Activated CD8-positive, alpha-beta memory T cell treated with anti-CD3 and anti-CD28 coated beads, Interleukin-2, amount 50 U/mL, for 24 hours (primary cell): ENCODE results near the gene EGF.
"Not testable (repeated sequence)": the region's sequence is repeated elsewhere in the genome, so short reads cannot be mapped to it uniquely, and the experiment has no call there.

Source experiments
- DNase-seq: peaks from one replicate; pipeline ENCODE4 v3.0.0-alpha.2; 2020; ENCODE audit errors: extremely low read depth

EGF gene

DNA sequence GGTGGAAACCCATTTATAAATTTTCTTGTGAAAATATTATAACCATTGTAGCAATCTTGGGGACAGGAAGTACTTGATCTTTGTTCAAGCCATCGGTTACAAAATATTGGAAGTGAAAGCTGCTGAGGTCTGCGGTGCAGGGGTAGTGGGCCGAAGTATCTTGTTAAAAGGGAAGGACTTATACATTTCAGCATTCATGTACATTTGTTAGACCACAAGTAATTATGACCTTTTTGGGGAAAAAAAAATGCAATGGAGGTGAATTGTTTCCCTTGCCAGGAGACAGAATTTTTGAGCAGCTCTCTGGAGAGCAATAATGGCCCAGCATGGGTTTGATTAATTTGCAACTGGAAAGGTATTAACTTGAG is 121.3 kb downstream of the EGF start:
- no peak for DNase-seq

DNA sequence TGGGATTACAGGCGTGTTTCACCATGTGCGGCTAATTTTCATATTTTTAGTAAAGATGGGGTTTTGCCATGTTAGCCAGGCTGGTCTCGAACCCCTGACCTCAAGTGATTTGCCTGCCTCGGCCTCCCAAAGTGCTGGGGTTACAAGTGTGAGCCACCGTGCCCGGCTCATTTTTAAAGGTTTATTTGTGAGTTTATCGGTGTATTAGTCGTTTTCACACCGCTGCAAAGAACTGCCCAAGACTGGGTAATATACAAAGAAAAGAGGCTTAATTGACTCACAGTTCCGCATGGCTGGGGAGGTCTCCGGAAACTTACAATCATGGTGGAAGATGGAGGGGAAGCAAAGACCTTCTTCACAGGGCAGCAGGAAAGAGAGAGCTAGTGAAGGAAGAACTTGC is 126.5 kb downstream of the EGF start:
- not testable (repeated sequence) for DNase-seq

DNA sequence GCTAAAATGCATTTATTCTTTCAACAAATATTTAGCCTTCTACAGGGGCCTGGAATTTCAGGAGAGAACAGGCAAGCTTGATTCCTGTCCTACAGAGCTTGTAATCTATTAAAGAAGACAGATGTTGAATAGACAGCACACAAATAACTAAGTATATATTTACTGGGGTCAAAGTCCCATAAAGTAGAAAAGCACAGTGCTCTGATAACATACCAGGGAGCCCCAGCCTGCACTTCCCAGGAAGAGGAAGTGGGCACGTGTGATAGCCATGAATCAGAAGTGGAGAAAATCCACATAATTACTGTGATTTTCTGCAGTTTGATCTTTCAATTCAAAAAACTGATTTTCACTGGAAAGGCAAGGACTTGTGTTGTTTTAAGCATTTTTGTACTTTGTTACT is 129.1 kb downstream of the EGF start:
- DNase-seq: no peak

DNA sequence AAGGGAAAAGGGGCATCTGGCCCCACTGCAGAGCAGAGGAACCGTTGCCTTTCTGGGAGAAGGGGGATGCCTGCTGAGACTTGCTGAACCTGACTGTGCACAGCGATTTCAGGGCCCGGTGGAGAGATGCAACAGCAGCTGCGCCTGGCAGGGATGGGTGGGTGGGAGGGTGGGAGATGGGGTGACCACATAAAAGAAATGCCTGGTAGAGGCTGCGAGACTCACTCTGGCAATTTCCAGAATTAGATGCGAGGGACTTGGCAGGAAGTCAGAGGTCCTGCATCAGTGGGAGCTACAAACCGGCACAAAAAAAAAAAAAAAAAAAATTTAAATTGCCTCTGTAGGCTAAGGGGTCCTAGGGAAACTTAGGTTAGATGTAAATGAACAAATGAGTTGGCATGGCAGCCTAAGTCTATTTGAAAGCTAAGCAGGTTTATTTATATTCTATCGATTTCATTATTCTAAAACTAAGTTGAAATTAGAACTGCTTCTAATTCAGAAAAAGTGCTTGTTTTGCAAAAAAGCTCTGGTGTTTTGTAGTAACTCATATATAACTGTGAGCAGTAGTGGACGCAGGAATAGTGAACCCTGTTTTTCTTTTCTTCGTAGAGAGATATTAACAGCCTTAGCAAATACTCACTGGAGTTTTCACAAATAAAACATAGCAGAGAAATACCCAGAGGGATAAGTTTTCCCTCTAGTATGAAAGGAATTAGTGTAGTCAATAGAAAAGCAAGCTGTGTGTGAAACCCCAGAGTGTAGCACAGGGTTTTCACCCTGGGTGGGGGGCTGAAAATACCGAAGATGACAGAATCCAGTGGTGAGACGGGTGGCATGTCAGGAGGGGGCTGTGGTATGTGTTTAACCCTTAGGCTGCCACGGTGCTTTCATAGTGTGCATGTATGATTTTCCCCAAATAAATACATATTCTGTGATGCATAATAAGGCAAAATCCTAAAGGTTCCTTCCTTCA is 130.1 kb downstream of the EGF start:
- no peak for DNase-seq

DNA sequence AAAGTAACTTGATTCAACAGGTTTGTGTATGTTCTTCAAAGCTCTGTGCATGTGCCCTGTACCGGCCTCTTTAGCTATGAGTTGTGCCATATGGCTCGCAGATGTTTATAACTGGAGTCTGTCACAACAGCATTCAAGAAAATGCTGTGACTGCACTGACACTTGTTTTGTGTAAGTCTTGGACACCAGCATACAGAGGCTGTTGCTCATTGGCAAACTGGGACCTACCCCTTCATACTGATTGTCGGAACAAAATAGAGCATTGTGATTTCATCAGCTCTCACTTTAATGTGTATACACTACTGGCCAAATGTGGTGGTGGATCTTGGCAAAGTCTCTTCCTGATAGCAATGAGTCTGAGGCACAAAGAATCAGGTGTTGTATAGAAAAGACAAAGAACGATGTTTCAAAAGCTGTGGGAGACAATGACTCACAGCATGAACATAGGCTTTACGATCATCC is 133.9 kb downstream of the EGF start:
- no peak for DNase-seq

DNA sequence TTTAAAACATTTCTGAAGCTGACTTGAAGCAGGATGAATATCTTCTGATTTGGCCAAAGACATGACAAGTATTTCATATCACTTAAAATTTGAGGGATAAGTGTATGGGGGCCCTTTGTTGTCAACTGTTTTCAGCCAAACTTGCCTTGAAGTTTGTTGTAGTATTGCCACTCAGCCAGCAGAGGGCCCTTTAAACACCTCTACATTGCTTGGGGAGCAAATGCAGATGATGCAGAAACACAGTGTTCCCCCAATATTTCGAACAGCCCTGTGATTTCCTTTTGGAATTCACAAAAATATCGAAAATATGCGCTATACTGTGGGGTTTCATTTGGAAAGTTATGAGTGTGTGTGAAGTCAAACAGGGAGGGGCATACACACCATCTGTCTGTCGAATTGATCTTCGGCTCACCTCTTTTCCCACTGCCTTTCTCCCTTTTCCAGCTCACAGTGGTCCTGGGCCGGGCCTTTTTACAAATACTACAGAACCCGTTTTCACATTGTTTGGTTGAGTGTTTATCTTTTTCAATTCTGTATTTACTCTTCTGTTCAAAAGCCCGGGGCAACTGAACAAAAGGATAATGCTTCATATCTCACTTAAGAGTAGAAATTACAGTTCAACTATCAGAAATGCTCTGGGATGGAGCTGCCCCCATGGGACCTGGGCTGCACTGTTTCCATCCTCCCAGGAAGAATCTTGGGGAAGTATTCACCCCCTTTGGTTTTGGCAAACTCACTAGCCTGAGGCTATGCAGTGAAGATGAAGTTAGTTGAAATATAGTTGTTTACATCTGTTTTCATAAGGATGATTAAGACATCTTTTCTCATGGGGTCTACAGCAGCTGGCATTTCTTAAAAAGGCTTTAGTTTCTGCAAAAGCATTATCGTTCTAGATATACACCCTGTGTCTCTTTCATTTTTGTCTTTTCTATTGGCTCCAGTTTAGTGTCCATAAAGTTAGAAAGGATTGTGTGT is 137.6 kb downstream of the EGF start:
- peak; percentile 15 for DNase-seq

DNA sequence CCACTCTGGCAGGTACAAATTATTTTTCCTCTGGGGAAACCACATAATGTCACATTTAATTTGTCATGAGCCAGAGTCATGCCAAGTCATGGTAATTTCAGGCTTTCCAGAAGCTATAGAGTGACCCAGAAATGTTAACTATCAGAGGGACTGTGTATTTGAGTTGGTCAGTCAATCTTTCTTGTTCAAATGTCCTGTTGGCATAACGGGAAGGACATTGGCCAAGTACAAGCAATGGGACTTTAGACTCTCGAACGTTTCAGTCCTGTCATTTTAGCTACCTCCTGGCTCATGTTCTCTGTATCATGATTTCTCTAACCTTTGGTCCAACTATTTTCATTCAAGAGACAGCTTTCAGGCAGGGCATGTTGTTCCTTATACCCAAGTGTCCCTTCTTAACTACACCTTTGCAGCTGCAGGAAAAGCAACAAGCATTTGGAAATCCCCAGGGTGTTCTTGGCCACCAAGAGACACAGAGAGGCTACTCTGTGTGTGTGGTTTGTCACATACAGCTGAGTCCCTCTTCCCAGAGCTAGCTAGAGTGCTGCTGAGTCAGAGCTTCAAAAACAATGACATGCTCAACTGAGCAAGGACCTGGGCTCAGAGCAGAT is 142.6 kb downstream of the EGF start:
- no peak for DNase-seq

DNA sequence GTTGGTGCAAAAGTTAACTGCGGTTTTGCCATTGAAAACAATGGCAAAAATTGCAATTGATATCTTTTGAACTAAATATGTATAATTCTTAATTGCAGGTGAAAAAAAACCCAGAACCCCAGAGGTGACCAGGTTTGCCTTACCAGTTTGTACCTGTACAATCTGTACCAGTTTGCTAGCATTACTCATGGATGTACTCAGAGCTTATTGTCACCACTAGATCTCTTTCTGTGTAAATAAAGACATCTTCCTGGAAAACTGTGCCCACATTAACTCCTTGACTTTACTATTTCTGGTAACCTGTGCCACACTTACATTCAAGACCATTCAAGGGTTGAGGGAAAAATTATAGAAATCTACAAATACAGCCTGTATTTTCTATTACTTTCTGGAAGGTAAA is 146.0 kb downstream of the EGF start:
- DNase-seq: no peak

DNA sequence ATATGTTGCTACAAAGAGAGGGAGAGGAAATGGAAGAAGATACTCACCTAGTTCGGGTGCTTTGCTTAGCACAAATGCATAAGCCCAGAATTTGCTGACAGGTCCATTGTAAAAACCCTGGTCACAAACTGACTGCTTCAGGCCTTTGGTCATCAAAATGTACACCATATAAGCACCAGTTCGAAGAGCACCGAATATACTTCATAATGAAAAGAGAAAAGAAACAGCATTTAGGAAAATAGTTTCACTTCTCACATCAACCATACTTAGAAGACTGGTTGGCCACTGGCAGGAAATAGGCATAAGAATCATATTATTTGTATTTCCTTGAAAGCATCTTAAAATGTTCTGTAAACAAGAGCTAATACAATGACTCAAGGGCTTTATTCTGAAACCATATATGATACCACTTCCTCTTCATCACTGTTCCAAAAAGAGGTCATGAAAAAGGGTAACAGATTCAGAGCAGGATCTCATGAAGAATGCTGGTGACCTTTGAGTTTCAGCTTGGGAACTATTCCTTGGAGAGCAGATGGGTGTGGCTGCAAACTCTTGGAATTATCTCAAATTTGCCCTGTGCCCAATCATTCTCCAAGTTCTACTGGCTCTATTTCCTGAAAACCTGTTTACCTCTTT is 147.0 kb downstream of the EGF start:
- no peak for DNase-seq

DNA sequence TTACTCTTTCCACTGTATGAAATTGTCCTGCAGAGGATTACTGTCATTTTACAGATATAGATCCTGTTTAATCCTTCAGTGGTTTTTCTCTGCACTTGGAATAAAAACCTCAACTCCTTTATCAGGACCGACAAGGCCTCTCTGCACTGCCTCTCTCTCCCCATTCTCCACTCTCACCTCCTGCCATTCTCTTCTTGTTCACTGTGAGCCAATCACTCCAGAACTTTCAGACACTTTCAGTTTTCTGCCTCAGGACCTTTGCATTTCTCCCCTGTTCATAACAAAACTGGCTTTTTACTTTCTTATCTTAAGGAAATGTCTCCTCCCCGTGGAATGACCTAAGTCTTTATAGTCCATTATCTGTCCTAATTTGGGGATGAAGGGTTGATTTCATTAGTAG is 148.4 kb downstream of the EGF start:
- no peak for DNase-seq
